ENCODE measurements around the gene SCARF2.
"Not testable (repeated sequence)": the region's sequence is repeated elsewhere in the genome, so short reads cannot be mapped to it uniquely, and the experiment has no call there.

Gene SCARF2

DNA sequence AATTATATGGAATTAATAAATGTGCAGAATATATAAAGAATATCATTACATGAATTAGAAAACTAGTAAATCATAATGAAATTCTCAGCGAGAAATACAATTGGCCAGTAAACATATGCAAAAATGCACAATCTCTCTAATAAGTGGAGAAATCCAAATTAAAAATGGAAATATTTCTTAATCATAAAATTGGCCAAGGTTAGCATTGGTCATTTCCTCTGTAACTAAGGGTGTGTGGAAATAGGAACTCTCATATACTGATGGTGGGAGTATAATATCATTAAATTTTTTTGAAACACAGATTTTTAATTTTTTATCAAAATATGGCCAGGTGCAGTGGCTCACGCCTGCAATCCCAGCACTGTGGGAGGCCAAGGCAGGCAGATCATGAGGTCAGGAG is 51.3 kb downstream of the SCARF2 start:
- no peak for TF ChIP-seq CTCF (IDR thresholded peaks at IDR 0.05; ENCODE audit: insufficient read depth, low read depth, low read length, missing control alignments)
- no peak for DNase-seq (ENCODE audit: low read depth)
- no peak overlapping the region for H3K4me3 ChIP-seq (ENCODE audit: low read length)

- no peak for DNase-seq (ENCODE audit: low read depth)
- TF ChIP-seq CTCF (IDR thresholded peaks at IDR 0.05; ENCODE audit: insufficient read depth, low read depth, low read length, missing control alignments) = no peak
Observed at GRCh38 chr22:20384865-20385264, 52.8 kb downstream of the SCARF2 start.

GRCh38 chr22:20384171-20384570 is 53.5 kb downstream of the SCARF2 start:
- TF ChIP-seq CTCF (IDR thresholded peaks at IDR 0.05; ENCODE audit: insufficient read depth, low read depth, low read length, missing control alignments) = no peak
- no peak overlapping the region for H3K4me3 ChIP-seq (ENCODE audit: low read length)
- DNase-seq (ENCODE audit: low read depth) = no peak

More at GRCh38 chr22:20384865-20385264, 52.8 kb downstream of the SCARF2 start:
- no peak overlapping the region for H3K4me3 ChIP-seq (ENCODE audit: low read length)

- no peak for TF ChIP-seq CTCF (IDR thresholded peaks at IDR 0.05; ENCODE audit: insufficient read depth, low read depth, low read length, missing control alignments)
- no peak overlapping the region for H3K4me3 ChIP-seq (ENCODE audit: low read length)
- DNase-seq (ENCODE audit: low read depth) = no peak
Observed at GRCh38 chr22:20383538-20383937, 54.1 kb downstream of the SCARF2 start.

GRCh38 chr22:20380486-20380885 is 57.1 kb downstream of the SCARF2 start:
- DNase-seq (ENCODE audit: low read depth) = peak; percentile 66
- H3K4me3 ChIP-seq (ENCODE audit: low read length) = no peak overlapping the region
- TF ChIP-seq CTCF (IDR thresholded peaks at IDR 0.05; ENCODE audit: insufficient read depth, low read depth, low read length, missing control alignments) = no peak

DNA sequence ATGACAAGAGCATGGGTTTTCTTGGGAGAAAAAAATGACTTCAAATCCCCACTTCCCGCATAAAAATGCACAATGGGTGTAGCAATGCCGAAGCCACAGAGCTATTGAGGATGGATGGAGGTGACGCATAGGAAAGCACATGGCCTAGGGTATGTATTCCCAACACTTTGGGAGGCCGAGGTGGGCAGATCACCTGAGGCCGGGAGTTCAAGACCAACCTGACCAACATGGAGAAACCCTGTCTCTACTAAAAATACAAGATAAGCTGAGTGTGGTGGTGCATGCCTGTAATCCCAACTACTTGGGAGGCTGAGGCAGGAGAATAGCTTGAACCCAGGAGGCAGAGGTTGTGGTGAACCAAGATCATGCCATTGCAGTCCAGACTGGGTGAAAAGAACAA is 58.9 kb downstream of the SCARF2 start:
- not testable (repeated sequence) for DNase-seq (ENCODE audit: low read depth); H3K4me3 ChIP-seq (ENCODE audit: low read length)

DNA sequence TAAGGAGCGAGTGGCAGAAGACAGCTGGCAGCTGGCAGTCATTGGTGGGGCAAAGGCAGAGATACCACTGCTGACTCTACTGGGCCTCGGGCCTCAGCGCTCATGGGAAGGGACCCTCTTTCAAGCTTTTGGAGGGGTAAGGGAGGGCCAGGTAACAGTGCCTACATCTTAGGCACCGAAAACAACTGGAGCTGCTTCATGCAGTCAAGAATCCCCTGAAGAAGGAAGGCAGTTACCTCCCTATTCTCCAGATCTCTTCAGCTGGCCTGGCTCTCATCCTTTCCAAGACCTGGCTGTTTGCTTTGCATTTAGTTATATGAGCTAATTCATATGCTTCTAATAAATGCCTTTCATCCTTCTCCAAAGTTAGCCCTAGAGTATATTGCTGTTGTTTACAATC is 59.5 kb downstream of the SCARF2 start:
- H3K4me3 ChIP-seq (ENCODE audit: low read length) = no peak overlapping the region
- no peak for DNase-seq (ENCODE audit: low read depth)
- TF ChIP-seq CTCF (IDR thresholded peaks at IDR 0.05; ENCODE audit: insufficient read depth, low read depth, low read length, missing control alignments) = no peak

- not testable (repeated sequence) for H3K4me3 ChIP-seq (ENCODE audit: low read length); DNase-seq (ENCODE audit: low read depth)
Observed at GRCh38 chr22:20376983-20377382, 60.6 kb downstream of the SCARF2 start.

DNA sequence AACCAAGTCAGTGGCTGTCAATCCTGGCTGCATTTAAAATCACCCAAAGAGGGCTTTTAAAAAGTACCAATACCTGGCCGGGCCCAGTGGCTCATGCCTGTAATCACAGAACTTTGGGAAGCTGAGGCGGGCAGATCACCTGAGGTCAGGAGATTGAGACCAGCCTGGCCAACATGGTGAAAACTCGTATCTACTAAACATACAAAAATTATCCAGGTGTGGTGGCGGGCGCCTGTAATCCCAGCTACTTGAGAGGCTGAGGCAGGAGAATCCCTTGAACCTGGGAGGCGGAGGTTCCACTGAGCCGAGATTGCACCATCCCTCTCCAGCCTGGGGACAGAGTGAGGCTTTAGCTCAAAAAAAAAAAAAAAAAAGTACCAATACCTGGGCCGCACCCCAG is 61.3 kb downstream of the SCARF2 start:
- not testable (repeated sequence) for H3K4me3 ChIP-seq (ENCODE audit: low read length); DNase-seq (ENCODE audit: low read depth)

All from epithelial cell of esophagus (primary cell).